H9 (cell line): Measurements from ENCODE around the gene PDHX. TPM values are rescaled to one million over a fixed set of nuclear protein-coding genes. Genes with fewer than 3 reads are reported as not detected.

Experiments
- DNase-seq: peaks from one replicate; pipeline ENCODE4 v3.0.0-alpha.2; 2017
- H2AFZ ChIP-seq: one replicate; pipeline ENCODE4 v1.6.1; 2013; ENCODE audit warnings: mild to moderate bottlenecking, low read length, control low read depth, moderate library complexity
- H2AK5ac ChIP-seq: 2 replicates; pipeline ENCODE4 v1.6.1; 2013; ENCODE audit warnings: low read length, control low read depth, mixed read lengths; ENCODE audit not compliant: insufficient read length
- H2BK120ac ChIP-seq: one replicate; pipeline ENCODE4 v1.6.1; 2013; ENCODE audit warnings: low read depth, mild to moderate bottlenecking, low read length, control low read depth, inconsistent platforms; ENCODE audit not compliant: poor library complexity, severe bottlenecking
- H2BK12ac ChIP-seq: 2 replicates; pipeline ENCODE4 v1.6.1; 2013; ENCODE audit warnings: low read length, control low read depth, mixed read lengths, low read depth; ENCODE audit not compliant: insufficient read length
- H2BK15ac ChIP-seq: 2 replicates; pipeline ENCODE4 v1.6.1; 2013; ENCODE audit warnings: low read depth, low read length, control low read depth
- H2BK20ac ChIP-seq: one replicate; pipeline ENCODE4 v1.6.1; 2013; ENCODE audit warnings: low read depth, mild to moderate bottlenecking, low read length, control low read depth, inconsistent platforms; ENCODE audit not compliant: poor library complexity, severe bottlenecking
- H2BK5ac ChIP-seq: 2 replicates; pipeline ENCODE4 v1.6.1; 2013; ENCODE audit warnings: low read length, control low read depth, mixed read lengths; ENCODE audit not compliant: insufficient read length
- H3K14ac ChIP-seq: 2 replicates; pipeline ENCODE4 v1.6.1; 2013; ENCODE audit warnings: low read length, control low read depth; ENCODE audit not compliant: insufficient read depth
- H3K18ac ChIP-seq: 2 replicates; pipeline ENCODE4 v1.6.1; 2013; ENCODE audit warnings: low read depth, mild to moderate bottlenecking, mixed read lengths, low read length, control low read depth; ENCODE audit not compliant: insufficient read length
- H3K23ac ChIP-seq: 2 replicates; pipeline ENCODE4 v1.6.1; 2013; ENCODE audit warnings: low read length, control low read depth, mixed read lengths, low read depth; ENCODE audit not compliant: insufficient read length
- H3K23me2 ChIP-seq: 2 replicates; pipeline ENCODE4 v1.6.1; 2013; ENCODE audit warnings: low read depth, mild to moderate bottlenecking, mixed read lengths, low read length, control low read depth; ENCODE audit not compliant: insufficient read length, poor library complexity, severe bottlenecking
- H3K27ac ChIP-seq: 2 replicates; pipeline ENCODE4 v1.5.1; 2013; ENCODE audit warnings: low read length, control low read depth, mixed read lengths, low read depth; ENCODE audit not compliant: insufficient read length
- H3K27me3 ChIP-seq: 2 replicates; pipeline ENCODE4 v1.6.1; 2013; ENCODE audit warnings: low read length, control low read depth, inconsistent platforms; ENCODE audit not compliant: insufficient read depth
- H3K4ac ChIP-seq: 2 replicates; pipeline ENCODE4 v1.6.1; 2013; ENCODE audit warnings: low read depth, mild to moderate bottlenecking, control low read depth, inconsistent platforms, low read length, moderate library complexity
- H3K4me1 ChIP-seq: 2 replicates; pipeline ENCODE4 v1.6.1; 2013; ENCODE audit warnings: low read length, control low read depth, inconsistent platforms; ENCODE audit not compliant: insufficient read depth
- H3K4me2 ChIP-seq: 2 replicates; pipeline ENCODE4 v1.6.1; 2013; ENCODE audit warnings: low read length, control low read depth, mixed read lengths; ENCODE audit not compliant: insufficient read length, insufficient read depth
- H3K56ac ChIP-seq: 2 replicates; pipeline ENCODE4 v1.6.1; 2013; ENCODE audit warnings: low read depth, mild to moderate bottlenecking, mixed read lengths, low read length, control low read depth; ENCODE audit not compliant: insufficient read length
- H3K79me1 ChIP-seq: 2 replicates; pipeline ENCODE4 v1.6.1; 2013; ENCODE audit warnings: low read depth, mild to moderate bottlenecking, moderate library complexity, low read length, control low read depth, inconsistent platforms; ENCODE audit not compliant: insufficient read depth, poor library complexity, severe bottlenecking
- H3K79me2 ChIP-seq: 2 replicates; pipeline ENCODE4 v1.6.1; 2013; ENCODE audit warnings: low read length, control low read depth, inconsistent platforms; ENCODE audit not compliant: insufficient read depth
- H3K9ac ChIP-seq: 2 replicates; pipeline ENCODE4 v1.6.1; 2013; ENCODE audit warnings: low read length, control low read depth, mixed read lengths; ENCODE audit not compliant: insufficient read length; ENCODE audit errors: extremely low read depth
- H3K9me3 ChIP-seq: one replicate; pipeline ENCODE4 v1.6.1; 2013; ENCODE audit warnings: low read depth, low read length, inconsistent platforms; ENCODE audit not compliant: control insufficient read depth
- H3T11ph ChIP-seq: one replicate; pipeline ENCODE4 v1.6.1; 2013; ENCODE audit warnings: mild to moderate bottlenecking, low read length, control low read depth, inconsistent platforms
- H4K20me1 ChIP-seq: one replicate; pipeline ENCODE4 v1.6.1; 2013; ENCODE audit not compliant: control insufficient read depth, insufficient read length, insufficient read depth
- H4K5ac ChIP-seq: 2 replicates; pipeline ENCODE4 v1.6.1; 2013; ENCODE audit warnings: low read depth, mild to moderate bottlenecking, mixed read lengths, low read length, control low read depth; ENCODE audit not compliant: insufficient read length
- H4K8ac ChIP-seq: replicated peaks from 2 replicates; pipeline ENCODE4 v1.6.1; 2013; ENCODE audit warnings: low read length, control low read depth, mixed read lengths, low read depth; ENCODE audit not compliant: insufficient read length
- H4K91ac ChIP-seq: 2 replicates; pipeline ENCODE4 v1.6.1; 2013; ENCODE audit warnings: low read depth, mild to moderate bottlenecking, moderate library complexity, mixed read lengths, low read length, control low read depth; ENCODE audit not compliant: insufficient read length
- H3K27ac Mint-ChIP-seq, 3 experiments: 2 replicates in 2 of 3; 3 replicates in 1 of 3; pipeline ENCODE4 v1.8.0; 2020 to 2021; ENCODE audit warnings: mixed read lengths in 3 of 3, mild to moderate bottlenecking in 1 of 3, moderate library complexity in 1 of 3
- H3K27me3 Mint-ChIP-seq: 2 replicates; pipeline ENCODE4 v1.8.0; 2021; ENCODE audit warnings: low read depth, mild to moderate bottlenecking, moderate library complexity, mixed read lengths
- H3K36me3 Mint-ChIP-seq, 3 experiments: 2 replicates in 2 of 3; 3 replicates in 1 of 3; pipeline ENCODE4 v1.8.0; 2020 to 2021; ENCODE audit warnings: low read depth in 3 of 3, mixed read lengths in 3 of 3; ENCODE audit not compliant: insufficient read depth in 1 of 3
- H3K4me1 Mint-ChIP-seq, 2 experiments: 2 replicates each; pipeline ENCODE4 v1.8.0; 2020; ENCODE audit warnings: mixed read lengths in 2 of 2
- H3K4me3 Mint-ChIP-seq, 2 experiments: 2 replicates in 1 of 2; 3 replicates in 1 of 2; pipeline ENCODE4 v1.8.0; 2020 to 2021; ENCODE audit warnings: mild to moderate bottlenecking in 2 of 2, mixed read lengths in 2 of 2, moderate library complexity in 1 of 2
- H3K9me3 Mint-ChIP-seq, 2 experiments: 2 replicates in 1 of 2; 3 replicates in 1 of 2; pipeline ENCODE4 v1.8.0; 2020; ENCODE audit warnings: mild to moderate bottlenecking in 2 of 2, mixed read lengths in 2 of 2, moderate library complexity in 1 of 2
- CTCF ChIP-seq: fragments of 200-600 bp; sonication (generic); conservative IDR thresholded peaks from 3 replicates; pipeline ENCODE4 v1.8.0; 2021; ENCODE audit warnings: antibody characterized with exemption, mild to moderate bottlenecking
- WGBS: extraction: QIAGEN DNeasy Blood & Tissue Kit; methylation state at CpG from one replicate; pipeline ENCODE4 v1.1.7; 2013; ENCODE audit warnings: missing lambda C conversion rate, low lambda C conversion rate, mixed read lengths; ENCODE audit not compliant: insufficient read length; ENCODE audit errors: extremely low coverage; 5-methylcytosine and 5-hydroxymethylcytosine counted together
- total RNA-seq: library from RNA; stranded (reverse); gene quantifications from 2 replicates; pipeline ENCODE4 v1.2.1, GENCODE V29; 2021

PDHX gene
- total RNA-seq, 1 experiment from 2014 or later: 40.1 TPM

- Histone ChIP-seq H2BK15ac (no peak overlapping the region), H3K27ac (no peak overlapping the region), H3K14ac (no peak overlapping the region), H4K5ac (no peak overlapping the region), H2BK5ac (no peak overlapping the region), H3K79me1 (no peaks in the 10 kb centered on the region), H3K4ac (no peak overlapping the region), H3K23me2 (no peaks in the 10 kb centered on the region), H3K23ac (no peak overlapping the region), H4K20me1 (no peaks in the 10 kb centered on the region), H2AFZ (no peak overlapping the region), H4K91ac (no peak overlapping the region), H3K18ac (no peak overlapping the region), H2BK12ac (no peak overlapping the region), H4K8ac (no peak overlapping the region), H3K4me2 (no peak overlapping the region), H3T11ph (no peak overlapping the region), H3K4me1 (peaks cover 3% of the 10 kb centered on the region; the same call in 1 of the 2 replicates), H2BK120ac (no peak overlapping the region), H2BK20ac (no peak overlapping the region), H3K9ac (no peak overlapping the region), H3K56ac (no peak overlapping the region), H3K79me2 (no peaks in the 10 kb centered on the region), H2AK5ac (no peak overlapping the region), H3K9me3 (no peaks in the 10 kb centered on the region), H3K27me3 (no peaks in the 10 kb centered on the region)
- Mint-ChIP-seq H3K9me3 (no peaks in the 10 kb centered on the region), H3K27me3 (no peaks in the 10 kb centered on the region), H3K27ac (no peak overlapping the region), H3K4me3 (no peak overlapping the region), H3K4me1 (peaks cover 13 to 15% of the 10 kb centered on the region in 2 experiments), H3K36me3 (no peaks in the 10 kb centered on the region)
- no peak for TF ChIP-seq CTCF
- no peak for DNase-seq
- no CpG with 5 or more reads among the region's 2 CpGs for WGBS
Observed at GRCh38 chr11:35011944-35012343, 95.5 kb downstream of the PDHX start.
